BE2C (cell line): Measurements from ENCODE around the gene ANK3.

ENCODE experiments used
- DNase-seq: peaks from one replicate; pipeline ENCODE4 v3.0.0-alpha.2; 2020
- H3K27me3 ChIP-seq: fragments of 250-450 bp; sonication (Bioruptor Pico); 2 replicates; pipeline ENCODE4 v1.5.1; 2020; ENCODE audit warnings: mild to moderate bottlenecking
- H3K36me3 ChIP-seq: fragments of 250-450 bp; sonication (Bioruptor Pico); 2 replicates; pipeline ENCODE4 v1.5.1; 2020; ENCODE audit warnings: mild to moderate bottlenecking
- H3K4me1 ChIP-seq: fragments of 250-450 bp; sonication (Bioruptor Pico); 2 replicates; pipeline ENCODE4 v1.5.1; 2020
- H3K4me3 ChIP-seq: 2 replicates; pipeline ENCODE4 v1.5.1; 2011; ENCODE audit warnings: low read depth, low read length
- H3K9me3 ChIP-seq: fragments of 250-450 bp; sonication (Bioruptor Pico); 2 replicates; pipeline ENCODE4 v1.5.1; 2020
- TF ChIP-seq, protein P1 (sequence below): IDR thresholded peaks from 2 replicates; pipeline ENCODE4 v1.5.1; 2012; ENCODE audit warnings: mild to moderate bottlenecking, low read depth, low read length

Gene ANK3

DNA sequence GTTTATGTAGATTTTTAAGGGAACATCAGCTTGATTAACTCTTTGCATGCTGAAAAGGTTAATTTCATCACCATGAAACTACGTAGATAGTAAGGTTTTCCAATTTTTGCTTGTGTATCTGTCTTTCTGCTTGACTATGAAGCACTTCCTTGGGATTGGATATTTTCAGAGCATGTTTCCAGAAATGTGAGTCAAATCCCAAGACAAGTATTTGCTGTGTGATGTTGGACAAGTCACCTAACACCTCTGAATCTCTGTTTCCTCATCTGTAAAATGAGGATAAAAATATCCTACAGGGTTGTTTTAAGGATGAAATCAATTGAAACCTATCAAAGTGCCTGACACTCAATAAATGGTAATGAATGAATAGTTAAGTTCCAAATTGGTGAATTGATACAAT, 42.4 kb downstream of the ANK3 start:
- peaks cover 16% of the 10 kb centered on the region for H3K4me1 ChIP-seq
- TF ChIP-seq, protein P1, sequence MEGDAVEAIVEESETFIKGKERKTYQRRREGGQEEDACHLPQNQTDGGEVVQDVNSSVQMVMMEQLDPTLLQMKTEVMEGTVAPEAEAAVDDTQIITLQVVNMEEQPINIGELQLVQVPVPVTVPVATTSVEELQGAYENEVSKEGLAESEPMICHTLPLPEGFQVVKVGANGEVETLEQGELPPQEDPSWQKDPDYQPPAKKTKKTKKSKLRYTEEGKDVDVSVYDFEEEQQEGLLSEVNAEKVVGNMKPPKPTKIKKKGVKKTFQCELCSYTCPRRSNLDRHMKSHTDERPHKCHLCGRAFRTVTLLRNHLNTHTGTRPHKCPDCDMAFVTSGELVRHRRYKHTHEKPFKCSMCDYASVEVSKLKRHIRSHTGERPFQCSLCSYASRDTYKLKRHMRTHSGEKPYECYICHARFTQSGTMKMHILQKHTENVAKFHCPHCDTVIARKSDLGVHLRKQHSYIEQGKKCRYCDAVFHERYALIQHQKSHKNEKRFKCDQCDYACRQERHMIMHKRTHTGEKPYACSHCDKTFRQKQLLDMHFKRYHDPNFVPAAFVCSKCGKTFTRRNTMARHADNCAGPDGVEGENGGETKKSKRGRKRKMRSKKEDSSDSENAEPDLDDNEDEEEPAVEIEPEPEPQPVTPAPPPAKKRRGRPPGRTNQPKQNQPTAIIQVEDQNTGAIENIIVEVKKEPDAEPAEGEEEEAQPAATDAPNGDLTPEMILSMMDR: no peak
- no peaks in the 10 kb centered on the region for H3K36me3 ChIP-seq
- no peak overlapping the region for H3K4me3 ChIP-seq
- no peak for DNase-seq
- no peaks in the 10 kb centered on the region for H3K9me3 ChIP-seq
- H3K27me3 ChIP-seq: no peaks in the 10 kb centered on the region

DNA sequence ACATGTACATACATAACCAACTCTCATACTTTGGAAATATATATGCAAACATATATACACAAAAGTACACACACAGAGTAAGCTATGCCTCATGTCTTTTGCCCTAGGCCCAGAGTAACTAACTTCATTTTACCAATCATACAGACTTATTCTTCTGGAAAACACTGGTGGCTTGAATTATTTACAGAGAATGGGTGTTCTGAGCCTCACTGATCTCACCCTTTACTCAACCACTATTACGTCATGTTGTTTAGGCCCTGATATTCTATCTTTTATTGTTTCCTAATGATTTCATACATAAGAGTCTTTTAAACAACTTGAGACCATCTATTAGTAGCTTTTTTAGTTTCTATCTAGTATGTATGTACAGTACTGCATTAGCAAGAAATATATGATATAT, 43.0 kb downstream of the ANK3 start:
- TF ChIP-seq, protein P1: no peak
- Histone ChIP-seq H3K27me3 (no peaks in the 10 kb centered on the region), H3K9me3 (no peaks in the 10 kb centered on the region), H3K36me3 (no peaks in the 10 kb centered on the region), H3K4me3 (no peak overlapping the region), H3K4me1 (peaks cover 12% of the 10 kb centered on the region)
- DNase-seq: no peak

DNA sequence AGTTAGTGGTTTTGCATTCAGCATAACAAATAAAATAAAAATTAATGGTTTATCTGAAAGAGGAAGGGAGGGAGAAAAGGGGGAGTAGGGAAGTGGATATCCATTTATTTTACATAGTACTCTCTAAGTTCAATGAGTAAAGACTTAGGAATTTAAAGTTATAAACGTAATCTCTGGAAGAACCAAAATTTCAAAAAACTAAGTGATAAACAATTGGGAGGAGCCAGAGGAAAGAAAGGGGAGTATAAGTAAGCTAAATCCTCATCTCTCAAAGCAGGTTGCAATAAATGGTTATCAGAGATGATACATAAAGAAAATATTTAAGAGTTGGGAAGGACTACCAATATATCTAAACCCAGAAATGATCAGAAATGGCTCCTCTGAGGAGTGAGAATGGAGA, 46.4 kb downstream of the ANK3 start:
- TF ChIP-seq, protein P1: no peak
- no peaks in the 10 kb centered on the region for H3K27me3 ChIP-seq
- peaks cover 4% of the 10 kb centered on the region for H3K4me1 ChIP-seq
- H3K4me3 ChIP-seq: no peak overlapping the region
- no peaks in the 10 kb centered on the region for H3K36me3 ChIP-seq
- H3K9me3 ChIP-seq: no peaks in the 10 kb centered on the region
- no peak for DNase-seq

DNA sequence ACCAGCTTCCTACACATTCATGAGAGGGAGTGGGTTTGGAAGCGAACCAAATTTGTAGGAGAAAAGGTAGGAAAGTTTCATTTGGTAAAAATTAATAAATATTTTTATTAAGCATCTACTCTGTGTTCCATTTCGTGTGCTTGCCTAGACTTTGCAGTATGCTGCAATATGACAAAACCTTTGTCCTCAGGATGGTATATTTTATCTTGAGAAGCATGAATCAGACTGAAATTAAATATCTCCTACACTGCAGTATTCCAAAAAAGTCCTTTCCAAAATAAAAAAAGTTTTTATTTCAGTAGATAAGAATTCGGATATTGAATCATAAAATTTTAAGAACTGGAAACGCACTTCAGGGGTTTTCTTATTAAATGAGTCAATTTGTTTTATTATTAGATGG, 47.7 kb downstream of the ANK3 start:
- Histone ChIP-seq H3K4me1 (peaks cover 4% of the 10 kb centered on the region), H3K4me3 (no peak overlapping the region), H3K9me3 (no peaks in the 10 kb centered on the region), H3K36me3 (no peaks in the 10 kb centered on the region), H3K27me3 (no peaks in the 10 kb centered on the region)
- TF ChIP-seq, protein P1: no peak
- no peak for DNase-seq

DNA sequence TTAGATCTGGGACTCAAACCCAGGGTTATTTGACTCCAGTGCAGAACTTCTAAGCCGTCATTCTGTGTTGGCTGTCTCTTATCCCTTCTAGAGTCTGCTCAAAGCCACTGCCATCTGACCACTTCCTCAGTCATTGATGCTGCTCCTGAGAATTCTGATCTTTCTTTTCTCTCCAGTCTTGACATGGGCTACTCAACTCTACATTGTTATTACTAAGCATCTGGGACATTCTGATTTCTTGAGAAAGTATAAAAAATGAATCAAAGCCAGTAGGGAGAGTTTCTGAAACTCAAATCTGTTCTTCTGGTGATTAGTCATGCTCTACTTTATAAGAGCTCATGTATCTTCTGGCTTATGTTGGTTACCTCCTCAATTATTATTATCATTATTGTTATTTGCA, 48.7 kb downstream of the ANK3 start:
- Histone ChIP-seq H3K4me1 (peaks cover 4% of the 10 kb centered on the region), H3K9me3 (no peaks in the 10 kb centered on the region), H3K4me3 (no peak overlapping the region), H3K36me3 (no peaks in the 10 kb centered on the region), H3K27me3 (no peaks in the 10 kb centered on the region)
- TF ChIP-seq, protein P1: no peak
- no peak for DNase-seq

DNA sequence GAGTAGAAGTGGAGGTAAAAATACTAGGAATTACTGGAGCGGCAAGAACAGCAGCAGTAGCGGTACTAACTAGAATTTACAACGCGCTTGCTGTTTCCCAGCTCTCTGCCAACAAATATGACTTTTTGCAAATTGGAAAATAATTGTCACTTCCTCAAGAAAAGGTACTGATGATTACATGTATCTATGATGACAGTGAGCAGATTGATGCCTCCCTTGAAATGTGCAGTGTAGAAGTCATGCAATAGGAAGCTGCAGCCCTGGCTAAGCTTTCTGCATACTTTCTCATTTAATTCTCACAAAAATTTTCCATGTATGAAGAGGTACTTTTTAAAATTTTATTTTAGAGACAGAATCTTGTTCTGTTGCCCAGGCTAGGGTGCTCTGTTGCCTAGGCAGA, 49.9 kb downstream of the ANK3 start:
- Histone ChIP-seq H3K4me3 (no peak overlapping the region), H3K4me1 (peaks cover 4% of the 10 kb centered on the region), H3K36me3 (no peaks in the 10 kb centered on the region), H3K9me3 (no peaks in the 10 kb centered on the region), H3K27me3 (no peaks in the 10 kb centered on the region)
- TF ChIP-seq, protein P1: no peak
- DNase-seq: no peak
